ENCODE data around the gene XAGE5.
"Not testable (repeated sequence)": the region's sequence is repeated elsewhere in the genome, so short reads cannot be mapped to it uniquely, and the experiment has no call there.

The XAGE5 gene

GRCh38 chrX:52811065-52811625 is at the start of gene XAGE5:
Gene XAGE5 (plus strand): TSS chrX:52811287. CDS start chrX:52812567, 1,280 bp downstream.
- ATAC-seq = no peak

DNA sequence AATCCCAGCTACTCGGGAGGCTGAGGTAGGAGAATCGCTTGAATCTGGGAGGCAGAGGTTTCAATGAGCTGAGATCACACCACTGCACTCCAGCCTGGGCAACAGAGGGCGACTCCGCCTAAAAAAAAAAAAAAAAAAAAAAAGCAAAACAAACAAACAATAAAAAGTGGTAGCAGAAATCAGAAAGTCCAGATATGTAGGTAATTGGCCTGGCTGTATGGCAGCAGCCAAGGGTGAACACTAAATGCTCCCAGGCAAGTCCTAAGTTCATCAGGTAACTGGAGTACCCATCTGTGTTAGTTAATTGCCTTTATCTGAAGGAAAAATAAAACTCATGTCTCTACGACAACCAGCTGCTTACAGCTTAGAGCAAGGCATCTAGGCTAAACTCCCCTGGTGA is 45.1 kb upstream of the XAGE5 start:
- ATAC-seq = not testable (repeated sequence)

More at GRCh38 chrX:52811065-52811625, at the start of gene XAGE5:
- TF ChIP-seq TOX (CRISPR knock-in tag; IDR thresholded peaks at IDR 0.05; ENCODE audit: borderline replicate concordance) (no peak), ZNF8 (CRISPR knock-in tag; IDR thresholded peaks at IDR 0.05) (no peak)

DNA sequence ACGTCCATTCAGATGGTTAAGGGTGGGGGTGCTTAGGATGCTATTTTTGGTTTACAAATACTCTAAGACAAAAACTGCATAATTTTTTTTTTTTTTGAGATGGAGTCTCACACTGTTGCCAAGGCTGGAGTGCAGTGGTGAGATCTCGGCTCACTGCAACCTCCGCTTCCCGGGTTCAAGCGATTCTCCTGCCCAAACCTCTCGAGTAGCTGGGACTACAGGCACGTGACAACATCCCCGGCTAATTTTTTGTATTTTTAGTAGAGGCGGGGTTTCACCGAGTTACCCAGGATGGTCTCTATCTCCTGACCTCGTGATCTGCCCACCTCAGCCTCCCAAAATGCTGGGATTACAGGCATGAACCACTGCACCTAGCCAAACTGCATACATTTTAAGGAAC is 37.6 kb upstream of the XAGE5 start:
- ATAC-seq = not testable (repeated sequence)

- ATAC-seq = not testable (repeated sequence)
Observed at GRCh38 chrX:52797327-52797726, 13.8 kb upstream of the XAGE5 start, which contains the start of gene SPANXN5. Gene SPANXN5 (minus strand): TSS chrX:52797427. CDS start chrX:52797348, 79 bp downstream.

DNA sequence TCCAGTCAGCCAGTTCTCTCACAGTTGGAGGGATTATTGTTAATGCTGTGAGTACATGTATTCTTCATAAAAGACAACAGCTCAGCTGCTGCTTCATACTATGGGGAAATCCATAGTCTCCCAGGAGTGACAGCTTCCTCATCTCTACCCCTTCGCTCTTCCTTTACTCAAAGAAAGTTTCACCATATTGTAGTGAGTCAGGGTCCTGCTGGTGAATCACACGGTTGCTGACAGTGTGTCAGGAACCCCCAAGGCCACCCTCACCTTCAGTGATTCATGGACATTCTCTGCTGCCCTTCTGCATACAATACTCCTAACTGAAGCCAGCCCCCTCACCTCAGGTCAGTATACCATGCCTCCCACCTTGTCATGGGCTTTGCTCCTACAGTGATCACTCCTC is 6.2 kb upstream of the XAGE5 start:
- not testable (repeated sequence) for ATAC-seq

GRCh38 chrX:52819788-52820187 is 8.7 kb downstream of the XAGE5 start:
- no peak for TF ChIP-seq ARNTL (CRISPR knock-in tag; IDR thresholded peaks at IDR 0.05; ENCODE audit: borderline replicate concordance, low read depth)
- no peak for TF ChIP-seq RARB (CRISPR knock-in tag; IDR thresholded peaks at IDR 0.05)
- no peak for TF ChIP-seq PPARA (CRISPR knock-in tag; IDR thresholded peaks at IDR 0.05; ENCODE audit: borderline replicate concordance)
- no peak for TF ChIP-seq ZNF8 (CRISPR knock-in tag; IDR thresholded peaks at IDR 0.05)
- TF ChIP-seq TOX (CRISPR knock-in tag; IDR thresholded peaks at IDR 0.05; ENCODE audit: borderline replicate concordance) = no peak
- no peak for ATAC-seq

- no peak for ATAC-seq
- TF ChIP-seq ESRRG (CRISPR knock-in tag; IDR thresholded peaks at IDR 0.05) = no peak
- TF ChIP-seq SNAI2 (CRISPR knock-in tag; IDR thresholded peaks at IDR 0.05) = no peak
- TF ChIP-seq CSDC2 (CRISPR knock-in tag; IDR thresholded peaks at IDR 0.05) = no peak
- TF ChIP-seq ISL1 (CRISPR knock-in tag; IDR thresholded peaks at IDR 0.05) = no peak
- TF ChIP-seq POU6F1 (CRISPR knock-in tag; IDR thresholded peaks at IDR 0.05; ENCODE audit: borderline replicate concordance, low read depth) = no peak
Observed at GRCh38 chrX:52821079-52821760, 10.1 kb downstream of the XAGE5 start.

DNA sequence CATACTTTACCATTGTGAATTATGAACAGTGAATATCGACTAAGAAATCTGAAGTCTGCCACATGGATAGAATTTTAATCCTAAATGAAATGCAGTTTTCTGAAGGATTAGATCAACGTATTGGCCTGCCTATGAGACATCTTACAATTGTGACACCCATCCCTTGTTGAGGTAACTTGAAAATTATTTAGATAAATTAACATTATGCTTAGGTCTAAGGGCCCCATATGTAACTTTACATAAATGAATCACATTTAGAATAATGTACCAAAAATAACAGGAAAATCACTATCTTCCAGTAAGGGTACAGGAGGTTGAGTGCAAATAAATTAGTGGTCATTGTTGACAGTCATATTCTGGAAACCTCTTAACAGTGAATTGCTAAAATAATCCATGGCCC is 13.5 kb downstream of the XAGE5 start:
- no peak for ATAC-seq
- TF ChIP-seq OSR1 (CRISPR knock-in tag; IDR thresholded peaks at IDR 0.05) = no peak
- no peak for TF ChIP-seq TCF4 (CRISPR knock-in tag; IDR thresholded peaks at IDR 0.05; ENCODE audit: borderline replicate concordance)
- no peak for TF ChIP-seq POU6F1 (CRISPR knock-in tag; IDR thresholded peaks at IDR 0.05; ENCODE audit: borderline replicate concordance, low read depth)
- no peak for TF ChIP-seq ZFP30 (CRISPR knock-in tag; IDR thresholded peaks at IDR 0.05)
- no peak for TF ChIP-seq ESRRG (CRISPR knock-in tag; IDR thresholded peaks at IDR 0.05)
- no peak for TF ChIP-seq PPARA (CRISPR knock-in tag; IDR thresholded peaks at IDR 0.05; ENCODE audit: borderline replicate concordance)
- TF ChIP-seq ZC3H10 (CRISPR knock-in tag; IDR thresholded peaks at IDR 0.05) = no peak
- TF ChIP-seq TOX (CRISPR knock-in tag; IDR thresholded peaks at IDR 0.05; ENCODE audit: borderline replicate concordance) = no peak
- no peak for TF ChIP-seq ZNF70 (CRISPR knock-in tag; IDR thresholded peaks at IDR 0.05)
- TF ChIP-seq, protein P1, sequence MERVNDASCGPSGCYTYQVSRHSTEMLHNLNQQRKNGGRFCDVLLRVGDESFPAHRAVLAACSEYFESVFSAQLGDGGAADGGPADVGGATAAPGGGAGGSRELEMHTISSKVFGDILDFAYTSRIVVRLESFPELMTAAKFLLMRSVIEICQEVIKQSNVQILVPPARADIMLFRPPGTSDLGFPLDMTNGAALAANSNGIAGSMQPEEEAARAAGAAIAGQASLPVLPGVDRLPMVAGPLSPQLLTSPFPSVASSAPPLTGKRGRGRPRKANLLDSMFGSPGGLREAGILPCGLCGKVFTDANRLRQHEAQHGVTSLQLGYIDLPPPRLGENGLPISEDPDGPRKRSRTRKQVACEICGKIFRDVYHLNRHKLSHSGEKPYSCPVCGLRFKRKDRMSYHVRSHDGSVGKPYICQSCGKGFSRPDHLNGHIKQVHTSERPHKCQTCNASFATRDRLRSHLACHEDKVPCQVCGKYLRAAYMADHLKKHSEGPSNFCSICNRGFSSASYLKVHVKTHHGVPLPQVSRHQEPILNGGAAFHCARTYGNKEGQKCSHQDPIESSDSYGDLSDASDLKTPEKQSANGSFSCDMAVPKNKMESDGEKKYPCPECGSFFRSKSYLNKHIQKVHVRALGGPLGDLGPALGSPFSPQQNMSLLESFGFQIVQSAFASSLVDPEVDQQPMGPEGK (CRISPR knock-in tag; IDR thresholded peaks at IDR 0.05; ENCODE audit: borderline replicate concordance) = no peak
- no peak for TF ChIP-seq SNAI2 (CRISPR knock-in tag; IDR thresholded peaks at IDR 0.05)
- no peak for TF ChIP-seq CSDC2 (CRISPR knock-in tag; IDR thresholded peaks at IDR 0.05)
- TF ChIP-seq ZNF8 (CRISPR knock-in tag; IDR thresholded peaks at IDR 0.05) = no peak
- TF ChIP-seq, protein P2, sequence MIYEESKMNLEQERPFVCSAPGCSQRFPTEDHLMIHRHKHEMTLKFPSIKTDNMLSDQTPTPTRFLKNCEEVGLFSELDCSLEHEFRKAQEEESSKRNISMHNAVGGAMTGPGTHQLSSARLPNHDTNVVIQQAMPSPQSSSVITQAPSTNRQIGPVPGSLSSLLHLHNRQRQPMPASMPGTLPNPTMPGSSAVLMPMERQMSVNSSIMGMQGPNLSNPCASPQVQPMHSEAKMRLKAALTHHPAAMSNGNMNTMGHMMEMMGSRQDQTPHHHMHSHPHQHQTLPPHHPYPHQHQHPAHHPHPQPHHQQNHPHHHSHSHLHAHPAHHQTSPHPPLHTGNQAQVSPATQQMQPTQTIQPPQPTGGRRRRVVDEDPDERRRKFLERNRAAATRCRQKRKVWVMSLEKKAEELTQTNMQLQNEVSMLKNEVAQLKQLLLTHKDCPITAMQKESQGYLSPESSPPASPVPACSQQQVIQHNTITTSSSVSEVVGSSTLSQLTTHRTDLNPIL (CRISPR knock-in tag; IDR thresholded peaks at IDR 0.05; ENCODE audit: low read depth) = no peak
- TF ChIP-seq BACH2 (CRISPR knock-in tag; IDR thresholded peaks at IDR 0.05; ENCODE audit: borderline replicate concordance) = no peak
- no peak for TF ChIP-seq ARNTL (CRISPR knock-in tag; IDR thresholded peaks at IDR 0.05; ENCODE audit: borderline replicate concordance, low read depth)
- TF ChIP-seq ISL1 (CRISPR knock-in tag; IDR thresholded peaks at IDR 0.05) = no peak

Measured in SK-N-SH treated with all-trans-retinoic acid at 6 μM for 48 hours (cell line).